ENCODE results near the gene PI4KB. TPM values are rescaled to one million over a fixed set of nuclear protein-coding genes. Genes with fewer than 3 reads are reported as not detected.
A peak's percentile ranks its signal among the peaks of the same experiment; 100 is the strongest.
"Not testable (repeated sequence)": the region's sequence is repeated elsewhere in the genome, so short reads cannot be mapped to it uniquely, and the experiment has no call there.

The PI4KB gene
- total RNA-seq, 1 donor from 2014 or later = 54.7 TPM

GRCh38 chr1:151275341-151275740 lies 51.9 kb downstream of the PI4KB start:
- intact Hi-C loops (cut with micrococcal nuclease); H3K4me3 Mint-ChIP-seq; DNase-seq (ENCODE audit: low spot score): not testable (repeated sequence)

DNA sequence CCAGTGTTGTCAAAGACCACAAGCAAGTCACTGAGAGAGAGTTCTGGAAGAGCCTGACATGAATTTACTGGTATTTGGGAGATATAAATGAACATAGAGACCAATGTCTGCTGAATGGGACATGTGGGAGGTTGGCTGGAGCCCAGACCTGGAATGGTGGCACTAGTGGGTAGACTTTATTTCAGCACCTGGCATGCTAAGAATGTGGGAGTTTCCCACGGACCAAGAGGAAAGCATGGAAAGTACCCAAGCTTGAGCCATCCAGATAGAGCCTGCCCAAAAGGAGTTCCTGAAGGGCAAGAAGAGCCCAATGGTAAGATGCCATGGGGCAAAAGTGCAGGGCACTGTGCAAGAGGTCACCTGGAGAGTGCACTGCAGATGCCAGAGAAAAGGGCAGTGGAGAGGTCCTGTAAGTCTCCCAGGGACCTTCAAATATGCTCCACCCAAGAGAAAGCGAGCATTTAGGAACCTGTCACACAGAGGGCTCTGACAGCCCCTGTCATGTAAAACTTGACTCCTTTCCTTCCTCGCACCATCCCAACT lies 53.2 kb downstream of the PI4KB start:
- H3K27me3 Mint-ChIP-seq (ENCODE audit: insufficient read depth) = no peaks in the 10 kb centered on the region

More at GRCh38 chr1:151275341-151275740, 51.9 kb downstream of the PI4KB start:
- not testable (repeated sequence) for H3K27ac Mint-ChIP-seq; H3K9me3 Mint-ChIP-seq; H3K27me3 Mint-ChIP-seq (ENCODE audit: insufficient read depth)
- Mint-ChIP-seq H3K4me1 (ENCODE audit: low read depth) (peaks cover 23% of the 10 kb centered on the region), H3K36me3 (ENCODE audit: low read depth) (peaks cover 21% of the 10 kb centered on the region)

DNA sequence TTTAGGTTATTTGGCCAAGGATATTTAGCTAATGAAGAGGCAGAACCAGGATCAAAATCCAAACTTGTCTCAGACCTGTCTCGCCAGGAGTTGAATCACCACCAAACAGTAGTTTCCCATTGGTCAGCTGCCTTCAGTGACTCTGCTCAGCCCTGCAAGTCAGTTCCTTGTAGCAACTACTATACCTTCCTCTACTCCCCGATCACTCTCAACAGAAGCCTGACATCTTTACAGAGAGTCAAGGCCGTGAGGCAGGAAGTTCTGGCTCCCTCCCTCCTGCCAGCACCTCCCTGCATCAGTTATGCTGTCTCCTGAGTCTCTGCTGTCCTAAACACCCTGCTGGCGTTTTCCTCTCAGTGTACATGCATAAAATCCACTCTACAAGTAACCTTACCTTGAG lies 59.5 kb downstream of the PI4KB start:
- Mint-ChIP-seq H3K27me3 (ENCODE audit: insufficient read depth) (no peaks in the 10 kb centered on the region), H3K9me3 (no peaks in the 10 kb centered on the region), H3K4me1 (ENCODE audit: low read depth) (no peaks in the 10 kb centered on the region), H3K36me3 (ENCODE audit: low read depth) (peaks cover 46% of the 10 kb centered on the region), H3K4me3 (no peak overlapping the region), H3K27ac (no peak overlapping the region)
- intact Hi-C loops (cut with micrococcal nuclease) = no loop called here
- DNase-seq (ENCODE audit: low spot score) = no peak

More for the DNA sequence above, 53.2 kb downstream of the PI4KB start:
- no peak overlapping the region for H3K4me3 Mint-ChIP-seq
- intact Hi-C loops (cut with micrococcal nuclease) = no loop called here
- peaks cover 21% of the 10 kb centered on the region for H3K4me1 Mint-ChIP-seq (ENCODE audit: low read depth)
- peaks cover 26% of the 10 kb centered on the region for H3K36me3 Mint-ChIP-seq (ENCODE audit: low read depth)
- DNase-seq (ENCODE audit: low spot score) = no peak
- H3K27ac Mint-ChIP-seq = no peak overlapping the region
- H3K9me3 Mint-ChIP-seq = no peaks in the 10 kb centered on the region

GRCh38 chr1:151266821-151267220 lies 60.4 kb downstream of the PI4KB start:
- no peaks in the 10 kb centered on the region for H3K9me3 Mint-ChIP-seq
- peaks cover 48% of the 10 kb centered on the region for H3K36me3 Mint-ChIP-seq (ENCODE audit: low read depth)

DNA sequence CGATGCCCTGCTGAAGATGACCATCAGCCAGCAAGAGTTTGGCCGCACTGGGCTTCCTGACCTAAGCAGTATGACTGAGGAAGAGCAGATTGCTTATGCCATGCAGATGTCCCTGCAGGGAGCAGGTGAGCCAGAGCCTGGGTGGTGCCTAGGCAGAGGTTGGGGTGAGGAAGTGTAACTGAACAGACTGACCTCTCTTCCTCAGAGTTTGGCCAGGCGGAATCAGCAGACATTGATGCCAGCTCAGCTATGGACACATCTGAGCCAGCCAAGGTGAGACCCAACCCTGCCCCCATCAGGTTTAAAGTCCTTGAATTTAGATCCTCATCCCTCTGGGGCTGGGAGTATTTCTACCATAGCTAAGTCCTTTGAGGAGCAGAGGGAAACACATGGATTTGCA lies 60.9 kb downstream of the PI4KB start:
- H3K27ac Mint-ChIP-seq = no peak overlapping the region
- no peaks in the 10 kb centered on the region for H3K27me3 Mint-ChIP-seq (ENCODE audit: insufficient read depth)

More at GRCh38 chr1:151266821-151267220, 60.4 kb downstream of the PI4KB start:
- H3K4me1 Mint-ChIP-seq (ENCODE audit: low read depth) = no peaks in the 10 kb centered on the region
- intact Hi-C loops (cut with micrococcal nuclease) = no loop called here
- DNase-seq (ENCODE audit: low spot score) = no peak
- H3K27ac Mint-ChIP-seq = no peak overlapping the region
- H3K27me3 Mint-ChIP-seq (ENCODE audit: insufficient read depth) = no peaks in the 10 kb centered on the region
- no peak overlapping the region for H3K4me3 Mint-ChIP-seq

GRCh38 chr1:151265446-151266236 lies 61.6 kb downstream of the PI4KB start:
- no peaks in the 10 kb centered on the region for H3K9me3 Mint-ChIP-seq
- H3K36me3 Mint-ChIP-seq (ENCODE audit: low read depth) = peaks cover 43% of the 10 kb centered on the region
- H3K27ac Mint-ChIP-seq = no peak overlapping the region
- DNase-seq (ENCODE audit: low spot score) = no peak
- intact Hi-C loops (cut with micrococcal nuclease) = no loop called here
- H3K4me3 Mint-ChIP-seq = no peak overlapping the region
- no peaks in the 10 kb centered on the region for H3K27me3 Mint-ChIP-seq (ENCODE audit: insufficient read depth)
- no peaks in the 10 kb centered on the region for H3K4me1 Mint-ChIP-seq (ENCODE audit: low read depth)

More for the DNA sequence above, 60.9 kb downstream of the PI4KB start:
- DNase-seq (ENCODE audit: low spot score) = no peak
- Mint-ChIP-seq H3K9me3 (no peaks in the 10 kb centered on the region), H3K4me3 (no peak overlapping the region), H3K4me1 (ENCODE audit: low read depth) (no peaks in the 10 kb centered on the region), H3K36me3 (ENCODE audit: low read depth) (peaks cover 44% of the 10 kb centered on the region)
- intact Hi-C loops (cut with micrococcal nuclease) = no loop called here

DNA sequence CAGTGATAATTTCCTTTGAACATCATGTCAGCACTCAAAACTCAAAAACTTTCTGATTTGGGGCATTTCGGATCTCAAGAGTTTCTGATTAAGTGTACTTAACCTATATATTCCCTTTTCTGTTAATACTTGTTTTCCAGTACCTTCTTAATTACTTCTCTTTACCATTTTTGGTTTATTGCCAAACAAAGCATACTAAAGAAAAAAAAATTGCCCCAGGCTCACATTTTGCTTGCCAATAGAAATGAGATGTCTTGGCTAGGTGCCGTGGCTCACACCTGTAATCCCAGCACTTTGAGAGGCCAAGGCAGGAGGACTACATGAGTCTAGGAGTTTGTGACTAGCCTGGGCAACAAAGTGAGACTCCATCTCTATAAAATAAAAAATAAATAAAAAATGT lies 67.9 kb downstream of the PI4KB start:
- H3K36me3 Mint-ChIP-seq (ENCODE audit: low read depth) = peaks cover 15% of the 10 kb centered on the region
- no peak overlapping the region for H3K27ac Mint-ChIP-seq
- H3K4me3 Mint-ChIP-seq = no peak overlapping the region
- peaks cover 17% of the 10 kb centered on the region for H3K4me1 Mint-ChIP-seq (ENCODE audit: low read depth)
- no peaks in the 10 kb centered on the region for H3K9me3 Mint-ChIP-seq
- no peaks in the 10 kb centered on the region for H3K27me3 Mint-ChIP-seq (ENCODE audit: insufficient read depth)
- no peak for DNase-seq (ENCODE audit: low spot score)
- intact Hi-C loops (cut with micrococcal nuclease) = no loop called here

GRCh38 chr1:151255381-151255780 lies 71.8 kb downstream of the PI4KB start:
- peak overlapping the region; percentile 88 for H3K27ac Mint-ChIP-seq
- no peak for DNase-seq (ENCODE audit: low spot score)
- intact Hi-C loops (cut with micrococcal nuclease) = loop anchor here (2.0 kb wide), 2 partner anchors 85 to 199 kb away; no protein-coding TSS in a partner anchor
- peak overlapping the region; percentile 98 for H3K4me3 Mint-ChIP-seq
- H3K36me3 Mint-ChIP-seq (ENCODE audit: low read depth) = peaks cover 9% of the 10 kb centered on the region
- H3K9me3 Mint-ChIP-seq = no peaks in the 10 kb centered on the region
- H3K4me1 Mint-ChIP-seq (ENCODE audit: low read depth) = peaks cover 17% of the 10 kb centered on the region
- no peaks in the 10 kb centered on the region for H3K27me3 Mint-ChIP-seq (ENCODE audit: insufficient read depth)

- no peaks in the 10 kb centered on the region for H3K27me3 Mint-ChIP-seq (ENCODE audit: insufficient read depth)
- H3K27ac Mint-ChIP-seq = peak within 1 kb of the TSS; percentile 88
- peaks cover 10% of the 10 kb centered on the region for H3K36me3 Mint-ChIP-seq (ENCODE audit: low read depth)
- peaks cover 17% of the 10 kb centered on the region for H3K4me1 Mint-ChIP-seq (ENCODE audit: low read depth)
- DNase-seq (ENCODE audit: low spot score) = peak; percentile 91
- no peaks in the 10 kb centered on the region for H3K9me3 Mint-ChIP-seq
- H3K4me3 Mint-ChIP-seq = peak within 1 kb of the TSS; percentile 98
- intact Hi-C loops (cut with micrococcal nuclease) = loop anchor here (1.0 to 2.0 kb wide), 11 partner anchors 23 to 328 kb away; partner anchors contain the start of genes LYSMD1, PI4KB, PIP5K1A and RFX5
Measured at GRCh38 chr1:151254217-151255213, 72.7 kb downstream of the PI4KB start, which contains the start of gene PSMD4. Gene PSMD4 (plus strand): TSS chr1:151254734. CDS start chr1:151254783, 49 bp downstream.

GRCh38 chr1:151251656-151252470 lies 75.4 kb downstream of the PI4KB start:
- Mint-ChIP-seq H3K27me3 (ENCODE audit: insufficient read depth) (no peaks in the 10 kb centered on the region), H3K4me3 (no peak overlapping the region), H3K27ac (no peak overlapping the region), H3K36me3 (ENCODE audit: low read depth) (peaks cover 24% of the 10 kb centered on the region), H3K9me3 (no peaks in the 10 kb centered on the region), H3K4me1 (ENCODE audit: low read depth) (peaks cover 11% of the 10 kb centered on the region)
- intact Hi-C loops (cut with micrococcal nuclease) = loop anchor here (1.0 kb wide), 2 partner anchors 56 to 153 kb away; no protein-coding TSS in a partner anchor
- peak; percentile 48 for DNase-seq (ENCODE audit: low spot score)

- intact Hi-C loops (cut with micrococcal nuclease) = no loop called here
- Mint-ChIP-seq H3K36me3 (ENCODE audit: low read depth) (peaks cover 52% of the 10 kb centered on the region), H3K4me3 (no peak overlapping the region)
Measured at GRCh38 chr1:151246786-151247185, 80.4 kb downstream of the PI4KB start.

More at GRCh38 chr1:151246786-151247185, 80.4 kb downstream of the PI4KB start:
- no peaks in the 10 kb centered on the region for H3K27me3 Mint-ChIP-seq (ENCODE audit: insufficient read depth)
- no peak overlapping the region for H3K27ac Mint-ChIP-seq
- no peaks in the 10 kb centered on the region for H3K4me1 Mint-ChIP-seq (ENCODE audit: low read depth)
- no peak for DNase-seq (ENCODE audit: low spot score)
- no peaks in the 10 kb centered on the region for H3K9me3 Mint-ChIP-seq

All from activated T-helper 1 cell treated with anti-CD3 and anti-CD28 coated beads, Interleukin-12 subunit alpha, Interleukin-12 subunit beta, Interleukin-2, Interleukin-4 antibody, amounts not matched to agents 30 ng/mL and 10 ng/mL and 1 ng/mL, durations not matched to agents 14 hours and 24 hours and 36 hours (primary cell).